Lung (tissue), 12 donors: Measurements from ENCODE around the gene TSPAN32. TPM values are rescaled to one million over a fixed set of nuclear protein-coding genes. Genes with fewer than 3 reads are reported as not detected.

Experiments used
- ATAC-seq: fragments of 200-7000 bp; cut with Tn5 transposase; one replicate; pipeline ENCODE4 v1.9.1; 2020; ENCODE audit warnings: moderate number of reproducible peaks; ENCODE audit not compliant: insufficient read depth, low FRiP score
- DNase-seq, 3 donors: peaks; one replicate each; pipeline ENCODE4 v3.0.0-alpha.2; 2013 to 2017
- H3K27ac ChIP-seq, 2 donors: one replicate each; pipeline ENCODE4 v1.5.1; 2013; ENCODE audit warnings: mild to moderate bottlenecking in 2 of 2, moderate library complexity in 2 of 2, control low read depth in 1 of 2, inconsistent platforms in 1 of 2, low read depth in 1 of 2, low read length in 1 of 2
- H3K27me3 ChIP-seq, 3 donors: one replicate each; pipeline ENCODE4 v1.5.1; 2013; ENCODE audit warnings: low read length in 2 of 3; ENCODE audit not compliant: control insufficient read depth in 3 of 3, insufficient read depth in 3 of 3
- H3K36me3 ChIP-seq, 4 donors: one replicate each; pipeline ENCODE4 v1.5.1; 2013; ENCODE audit warnings: low read length in 4 of 4, mild to moderate bottlenecking in 1 of 4, moderate library complexity in 1 of 4; ENCODE audit not compliant: control insufficient read depth in 4 of 4, insufficient read depth in 4 of 4
- H3K4me1 ChIP-seq, 5 donors: one replicate each; pipeline ENCODE4 v1.5.1; 2013; ENCODE audit warnings: low read length in 5 of 5, mild to moderate bottlenecking in 2 of 5, moderate library complexity in 1 of 5; ENCODE audit not compliant: control insufficient read depth in 5 of 5, insufficient read depth in 5 of 5
- H3K4me3 ChIP-seq: one replicate; pipeline ENCODE4 v1.5.1; 2013; ENCODE audit warnings: mild to moderate bottlenecking, control low read depth, moderate library complexity
- H3K9ac ChIP-seq, 2 donors: one replicate each; pipeline ENCODE4 v1.5.1; 2013; ENCODE audit warnings: low read length in 2 of 2, control low read depth in 1 of 2; ENCODE audit not compliant: insufficient read depth in 1 of 2
- H3K9me3 ChIP-seq, 4 donors: one replicate each; pipeline ENCODE4 v1.5.1; 2013; ENCODE audit warnings: low read length in 3 of 4, mild to moderate bottlenecking in 1 of 4, moderate library complexity in 1 of 4; ENCODE audit not compliant: control insufficient read depth in 4 of 4, insufficient read depth in 3 of 4
- WGBS, 2 donors: extraction: QIAGEN DNeasy Blood & Tissue Kit; methylation state at CpG; one replicate each; pipeline ENCODE4 v1.1.7; 2013; 5-methylcytosine and 5-hydroxymethylcytosine counted together
- polyA plus RNA-seq, 2 donors: library from polyadenylated mRNA; stranded (reverse); fragments of 200-250 nt; gene quantifications; one replicate each; pipeline ENCODE4 v1.2.1, GENCODE V29; 2013
- total RNA-seq, 2 donors: library from RNA; depleted of rRNA in 1 of 2; stranded (reverse); fragments of >200 nt in 1 of 2; gene quantifications; one replicate each; pipeline ENCODE4 v1.2.1, GENCODE V29; 2014 to 2021
- TF ChIP-seq, protein P1 (sequence below): IDR thresholded peaks from 2 replicates; pipeline ENCODE4 v1.5.1; 2012; ENCODE audit warnings: mild to moderate bottlenecking; ENCODE audit errors: control extremely low read depth, extremely low read depth
- donor health status: control.
- donor health status: control.
- donor health status: Bipolar disorder and iron deficiency.
- donor health status: healthy.
- donor health status: DM: yes; HTN: yes; CAD: no.

The TSPAN32 gene
- total and polyA plus RNA-seq, 4 donors = 6.1 to 7.6 (median 7.1) TPM

DNA sequence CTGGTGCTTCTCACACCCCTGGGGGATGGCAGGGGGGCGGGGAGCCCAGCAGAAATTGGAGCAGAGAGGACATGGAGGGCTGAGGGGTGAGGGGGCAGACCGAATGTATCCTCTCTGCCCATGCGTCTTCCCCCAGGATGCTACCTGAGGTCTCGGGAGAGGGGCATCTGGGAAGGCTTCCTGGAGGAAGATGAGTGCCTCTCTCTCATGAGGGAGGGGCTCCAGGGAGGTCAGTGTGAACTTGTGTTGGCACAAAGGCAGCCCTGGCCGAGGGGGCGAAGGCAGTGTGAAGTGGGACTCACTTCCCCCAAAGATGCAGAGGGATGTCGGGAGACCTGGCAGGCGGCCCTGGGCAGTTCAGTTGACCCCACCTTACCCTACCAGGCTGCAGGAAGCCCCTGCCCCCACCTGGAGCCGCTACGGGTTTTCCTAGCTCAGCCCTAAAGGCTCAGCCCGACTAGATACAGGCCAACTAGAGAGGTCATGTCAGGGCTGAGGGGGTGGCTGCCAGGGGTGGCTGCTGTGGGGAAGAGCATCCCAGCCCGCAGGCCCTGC, 41.8 kb upstream of the TSPAN32 start:
- no peaks in the 10 kb centered on the region for H3K27me3 ChIP-seq
- H3K4me1 ChIP-seq = no peaks in the 10 kb centered on the region
- no peak overlapping the region for H3K4me3 ChIP-seq
- no peaks in the 10 kb centered on the region for H3K36me3 ChIP-seq
- no peak overlapping the region for H3K9ac ChIP-seq
- TF ChIP-seq, protein P1, sequence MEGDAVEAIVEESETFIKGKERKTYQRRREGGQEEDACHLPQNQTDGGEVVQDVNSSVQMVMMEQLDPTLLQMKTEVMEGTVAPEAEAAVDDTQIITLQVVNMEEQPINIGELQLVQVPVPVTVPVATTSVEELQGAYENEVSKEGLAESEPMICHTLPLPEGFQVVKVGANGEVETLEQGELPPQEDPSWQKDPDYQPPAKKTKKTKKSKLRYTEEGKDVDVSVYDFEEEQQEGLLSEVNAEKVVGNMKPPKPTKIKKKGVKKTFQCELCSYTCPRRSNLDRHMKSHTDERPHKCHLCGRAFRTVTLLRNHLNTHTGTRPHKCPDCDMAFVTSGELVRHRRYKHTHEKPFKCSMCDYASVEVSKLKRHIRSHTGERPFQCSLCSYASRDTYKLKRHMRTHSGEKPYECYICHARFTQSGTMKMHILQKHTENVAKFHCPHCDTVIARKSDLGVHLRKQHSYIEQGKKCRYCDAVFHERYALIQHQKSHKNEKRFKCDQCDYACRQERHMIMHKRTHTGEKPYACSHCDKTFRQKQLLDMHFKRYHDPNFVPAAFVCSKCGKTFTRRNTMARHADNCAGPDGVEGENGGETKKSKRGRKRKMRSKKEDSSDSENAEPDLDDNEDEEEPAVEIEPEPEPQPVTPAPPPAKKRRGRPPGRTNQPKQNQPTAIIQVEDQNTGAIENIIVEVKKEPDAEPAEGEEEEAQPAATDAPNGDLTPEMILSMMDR = no peak
- ATAC-seq = no peak
- no peaks in the 10 kb centered on the region for H3K9me3 ChIP-seq
- DNase-seq = no peak
- 77 to 80% methylated on average over 11 to 12 of the region's 12 CpGs for WGBS, 2 donors
- no peak overlapping the region for H3K27ac ChIP-seq

DNA sequence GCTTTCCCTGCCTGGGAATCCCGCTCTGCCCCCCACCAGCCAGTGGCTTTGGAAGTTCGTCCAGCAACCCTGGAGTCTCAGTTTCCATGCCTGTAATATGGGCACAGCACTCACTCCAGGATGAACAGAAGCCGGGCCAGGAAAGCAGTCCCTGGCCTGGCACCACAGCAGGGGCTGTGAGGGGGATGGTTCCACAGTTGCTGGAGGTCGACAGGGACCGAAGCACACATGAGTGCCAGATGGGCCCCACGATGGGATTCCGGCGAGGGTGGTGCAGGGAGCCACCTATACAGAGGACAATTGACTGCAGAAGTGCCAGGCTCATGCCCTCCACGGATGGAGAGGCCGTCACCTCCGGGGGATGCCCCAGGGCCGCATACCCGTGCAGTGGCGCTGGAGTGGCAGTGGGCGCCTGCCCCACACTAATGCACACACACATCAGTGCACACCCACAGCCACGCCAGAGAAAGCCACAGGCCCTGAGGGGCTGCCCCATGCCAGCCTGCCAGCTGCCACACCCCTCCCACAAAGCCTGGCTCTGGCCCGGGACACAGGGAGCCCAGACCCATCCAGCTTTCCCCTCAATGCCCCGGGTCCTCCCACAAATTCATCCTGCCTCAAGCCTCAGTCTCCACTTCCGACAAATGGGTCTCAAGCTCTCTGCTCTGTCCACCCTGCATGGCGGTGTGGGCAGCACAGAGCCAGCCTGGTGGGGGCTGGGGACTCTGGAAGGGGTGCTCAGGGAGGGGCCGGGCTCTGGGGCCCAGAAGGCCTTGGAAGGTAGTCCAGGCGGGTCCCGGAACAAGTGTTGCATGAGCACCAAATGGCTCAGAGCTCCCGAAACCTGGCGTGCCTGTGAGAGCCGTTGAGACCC, 41.1 kb upstream of the TSPAN32 start:
- Histone ChIP-seq H3K27me3 (no peaks in the 10 kb centered on the region), H3K9me3 (no peaks in the 10 kb centered on the region), H3K27ac (no peak overlapping the region), H3K36me3 (no peaks in the 10 kb centered on the region), H3K4me1 (no peaks in the 10 kb centered on the region), H3K9ac (no peak overlapping the region), H3K4me3 (no peak overlapping the region)
- WGBS, 2 donors = 87 to 93% methylated on average over 24 to 26 of the region's 26 CpGs
- DNase-seq = no peak
- no peak for ATAC-seq
- TF ChIP-seq, protein P1 = no peak

DNA sequence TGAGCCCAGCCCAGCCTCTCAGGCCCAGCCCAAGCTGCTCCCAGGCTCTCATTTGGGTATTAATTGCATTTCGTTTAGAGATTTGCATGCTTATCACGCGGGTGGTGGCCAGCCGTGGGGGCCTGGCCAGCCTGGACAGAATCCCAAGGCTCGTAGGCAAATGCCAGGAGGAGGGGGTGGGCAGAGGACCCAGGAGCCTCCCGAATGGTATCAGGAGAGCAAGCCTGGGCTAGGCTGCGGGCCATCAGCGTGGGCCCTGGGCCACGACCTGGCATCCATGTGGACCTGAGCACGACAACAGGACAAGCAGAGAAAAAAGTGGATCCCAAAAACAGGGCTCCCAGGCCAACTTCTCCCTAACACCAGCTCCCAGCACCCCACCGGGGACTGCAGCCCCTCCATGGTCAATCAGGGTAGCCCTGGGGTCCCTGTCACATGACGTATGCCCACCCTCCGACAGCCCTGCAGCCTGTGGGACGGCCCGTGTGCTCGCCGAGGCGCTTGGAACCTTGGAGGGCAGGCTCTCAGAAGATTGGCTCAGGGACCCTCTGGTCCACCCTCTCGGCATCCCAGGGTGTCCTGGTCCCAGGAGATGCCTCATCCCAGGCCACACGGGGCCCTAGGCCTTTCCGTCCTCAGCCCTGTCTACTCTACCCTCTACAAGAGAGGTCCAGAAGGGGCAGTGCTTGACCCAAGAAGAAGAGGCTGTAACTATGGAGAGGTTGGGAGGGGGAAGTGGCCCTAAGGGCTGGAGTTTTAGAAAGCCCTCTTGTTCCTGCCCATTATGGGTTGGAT, 40.2 kb upstream of the TSPAN32 start:
- no peak for ATAC-seq
- TF ChIP-seq, protein P1 = no peak
- Histone ChIP-seq H3K4me1 (peaks cover 0 to 2% (median 0%) of the 10 kb centered on the region in 5 donors), H3K36me3 (no peaks in the 10 kb centered on the region), H3K9me3 (no peaks in the 10 kb centered on the region), H3K4me3 (no peak overlapping the region), H3K27me3 (no peaks in the 10 kb centered on the region), H3K27ac (no peak overlapping the region), H3K9ac (no peak overlapping the region)
- DNase-seq = no peak
- WGBS, 2 donors = 89% methylated on average over 21 of the region's 21 CpGs
